ENCODE results near the gene HOMER3. TPM values are rescaled to one million over a fixed set of nuclear protein-coding genes. Genes with fewer than 3 reads are reported as not detected.

HOMER3 gene
- 6.0 and 8.7 TPM in 2 replicates for total RNA-seq (2013; cell fraction: nucleolus; rRNA removed)
- total RNA-seq (2014; rRNA removed) (0.05 and 0.85 TPM in 2 replicates), total RNA-seq (2014; rRNA removed; fragmentation: Illumina TruSeq; extraction: Trizol) (0.18 TPM in 1 of 2 replicates, not detected in the other), total RNA-seq (2021) (0.19 and 0.64 TPM in 2 replicates), polyA plus RNA-seq (2011; rRNA removed) (6.3 and 10.6 TPM in 2 replicates), polyA plus RNA-seq (2014; fragmentation: Illumina TruSeq; extraction: Trizol) (0.24 and 0.38 TPM in 2 replicates), polyA plus RNA-seq (2014; fragmentation: Nextera tagmentation; extraction: Ambion mirVana) (not detected), polyA plus RNA-seq (2014; rRNA removed) (0.70 and 0.73 TPM in 2 replicates), polyA plus RNA-seq (2016; fragmentation: Nextera tagmentation; extraction: Ambion mirVana) (under 1 TPM; 0.35 to 0.36 TPM), polyA minus RNA-seq (2011; rRNA and poly(A)+ RNA removed) (4.8 and 7.7 TPM in 2 replicates), Bru-seq, nascent RNA (percentile 37 among the genes with signal in this experiment), BruChase-seq, experiment 1, labeled RNA remaining after a 6-hour chase (percentile 34 among the genes with signal in this experiment), BruChase-seq, experiment 2, labeled RNA remaining after a 2-hour chase (percentile 37 among the genes with signal in this experiment)
- not detected for polyA plus RNA-seq (2011; ENCODE audit: low read depth)
- polyA plus RNA-seq (2011; cell fraction: cytosol; rRNA removed): 9.0 and 12.3 TPM in 2 replicates
- 21.3 and 22.0 TPM in 2 replicates for polyA plus RNA-seq (2011; cell fraction: nucleus; rRNA removed)
- polyA plus RNA-seq (2012): 0.74 and 0.84 TPM in 2 replicates
- polyA minus RNA-seq (2011; cell fraction: cytosol; rRNA and poly(A)+ RNA removed): 3.0 and 4.7 TPM in 2 replicates
- polyA minus RNA-seq (2011; cell fraction: nucleus; rRNA and poly(A)+ RNA removed): 5.7 and 6.6 TPM in 2 replicates
- long read RNA-seq, experiment 1: 0 reads
- long read RNA-seq, experiment 2, partial matches to known transcripts: 0 of 1 reads
- long read RNA-seq, experiment 2, other reads (novel, unspliced or antisense): 1 of 1 reads

DNA sequence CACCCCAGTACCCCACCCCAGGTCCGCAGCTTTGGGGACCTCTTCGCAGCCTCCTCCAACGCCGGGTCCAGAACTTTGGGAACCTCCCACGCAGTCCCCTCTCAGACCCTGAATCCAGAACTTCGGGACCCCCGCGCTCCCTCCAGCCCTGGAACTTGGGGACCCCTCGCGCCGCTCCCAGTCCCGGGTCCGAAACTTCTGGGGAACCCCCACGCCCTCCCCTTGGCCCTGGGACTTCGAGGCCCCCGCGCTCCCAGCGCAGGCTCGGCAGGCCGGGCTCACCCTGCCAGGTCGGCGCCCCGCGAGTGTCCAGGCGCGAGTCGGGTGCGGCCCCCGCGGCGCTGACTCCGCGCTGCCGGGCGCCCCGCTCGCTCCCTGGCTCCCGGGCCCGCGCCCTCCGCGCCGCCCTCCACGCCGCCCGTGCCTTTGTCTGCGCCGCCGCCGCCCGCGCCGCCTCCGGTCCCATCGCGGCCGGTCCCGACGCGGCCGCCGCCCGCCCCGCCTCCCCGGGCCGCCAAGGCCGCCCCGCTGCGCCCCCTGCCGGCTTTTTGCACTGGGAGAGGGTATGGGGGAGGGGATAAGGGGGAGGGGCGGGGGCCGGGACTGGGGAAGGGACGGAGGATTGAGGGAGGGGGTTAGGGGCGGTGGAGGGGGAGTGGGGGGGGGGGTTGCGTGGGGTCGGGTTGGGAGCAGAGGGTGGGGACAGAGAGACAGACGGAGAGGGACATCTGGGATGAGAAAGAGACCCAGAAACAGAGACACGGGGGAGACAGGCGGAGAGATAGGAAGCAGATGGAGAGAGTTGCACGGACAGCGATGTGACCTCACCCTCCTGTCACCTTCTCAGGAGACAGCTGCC is at the start of gene HOMER3:
Gene HOMER3 (minus strand): TSS at position 449 of the 859 bp plus-strand sequence. CDS start 2,235 bp downstream, outside the sequence.
- ChIA-PET RAD21 (ENCODE audit: unreplicated experiment) (no interaction called here), SMC1A (ENCODE audit: uncharacterized antibody, unreplicated experiment) (no interaction called here), POLR2A (no interaction called here), CTCF (interaction anchor here (0.5 to 2.1 kb wide), 2 partner anchors 46 to 229 kb away, joined by 3 to 6 read pairs; partner anchors contain the start of gene MEF2B)
- H4K20me1 ChIP-seq (ENCODE audit: control insufficient read depth, insufficient read depth): no peaks in the 10 kb centered on the region
- H3K9ac ChIP-seq (ENCODE audit: control insufficient read depth, insufficient read depth, low read length): no peak within 1 kb of the TSS
- no peak within 1 kb of the TSS for H3K27ac ChIP-seq (ENCODE audit: control insufficient read depth, insufficient read depth)
- WGBS (ENCODE audit: insufficient coverage, insufficient replicate concordance, low lambda C conversion rate, missing lambda C conversion rate): 6% methylated on average over 27 of the region's 81 CpGs
- in situ Hi-C loops (cut with MboI) (no loop called here), intact Hi-C loops (cut with micrococcal nuclease; ENCODE audit: unreplicated experiment) (no loop called here)
- DNase-seq (ENCODE audit: low read depth, low spot score): no peak
- no peak for FAIRE-seq
- TF ChIP-seq RAD21 (IDR thresholded peaks at IDR 0.05; ENCODE audit: insufficient read depth, low read depth, low read length) (peak; percentile 53), GABPA (IDR thresholded peaks at IDR 0.05; ENCODE audit: low read depth) (no peak), BACH1 (IDR thresholded peaks at IDR 0.05; ENCODE audit: borderline replicate concordance) (0 out of 2 replicates have a peak, but pooled peaks have one; percentile 13), SMARCA5 (IDR thresholded peaks at IDR 0.05) (peak; percentile 64; the same call in 1 of the 2 replicates), BHLHE40 (IDR thresholded peaks at IDR 0.05; ENCODE audit: borderline replicate concordance in 1 of 2, low read depth in 2 of 2, low read length in 1 of 2) (peak in 1 of 2 experiments; percentile 79; a peak in 2 of 4 replicates), LARP7 (IDR thresholded peaks at IDR 0.05) (peak; percentile 62; the same call in 1 of the 2 replicates), ESRRA (IDR thresholded peaks at IDR 0.05; ENCODE audit: low read length) (no peak), GATAD2B (conservative IDR thresholded peaks at IDR 0.05; ENCODE audit: low read depth) (peak; percentile 53; the same call in 1 of the 2 replicates), SRF (IDR thresholded peaks at IDR 0.05; ENCODE audit: low read depth in 2 of 2, low read length in 2 of 2) (0 out of 4 replicates have a peak, but pooled peaks of 1 of the 2 experiments have one; percentile 32), NR2C2 (IDR thresholded peaks at IDR 0.05; ENCODE audit: borderline replicate concordance, control insufficient read depth, insufficient read length, low read depth) (no peak), CHD2 (IDR thresholded peaks at IDR 0.05; ENCODE audit: borderline replicate concordance, low read depth, low read length) (peak; percentile 66; the same call in 1 of the 2 replicates), EGR1 (IDR thresholded peaks at IDR 0.05; ENCODE audit: borderline replicate concordance in 1 of 2, low read depth in 2 of 2, low read length in 2 of 2) (0 out of 3 replicates have a peak, but pooled peaks of 1 of the 2 experiments have one; percentile 24)
- TF ChIP-seq, protein P1, sequence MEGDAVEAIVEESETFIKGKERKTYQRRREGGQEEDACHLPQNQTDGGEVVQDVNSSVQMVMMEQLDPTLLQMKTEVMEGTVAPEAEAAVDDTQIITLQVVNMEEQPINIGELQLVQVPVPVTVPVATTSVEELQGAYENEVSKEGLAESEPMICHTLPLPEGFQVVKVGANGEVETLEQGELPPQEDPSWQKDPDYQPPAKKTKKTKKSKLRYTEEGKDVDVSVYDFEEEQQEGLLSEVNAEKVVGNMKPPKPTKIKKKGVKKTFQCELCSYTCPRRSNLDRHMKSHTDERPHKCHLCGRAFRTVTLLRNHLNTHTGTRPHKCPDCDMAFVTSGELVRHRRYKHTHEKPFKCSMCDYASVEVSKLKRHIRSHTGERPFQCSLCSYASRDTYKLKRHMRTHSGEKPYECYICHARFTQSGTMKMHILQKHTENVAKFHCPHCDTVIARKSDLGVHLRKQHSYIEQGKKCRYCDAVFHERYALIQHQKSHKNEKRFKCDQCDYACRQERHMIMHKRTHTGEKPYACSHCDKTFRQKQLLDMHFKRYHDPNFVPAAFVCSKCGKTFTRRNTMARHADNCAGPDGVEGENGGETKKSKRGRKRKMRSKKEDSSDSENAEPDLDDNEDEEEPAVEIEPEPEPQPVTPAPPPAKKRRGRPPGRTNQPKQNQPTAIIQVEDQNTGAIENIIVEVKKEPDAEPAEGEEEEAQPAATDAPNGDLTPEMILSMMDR (IDR thresholded peaks at IDR 0.05 in 2 of 3, conservative IDR thresholded peaks at IDR 0.05 in 1 of 3; ENCODE audit: control insufficient read depth in 2 of 3, extremely low read depth in 1 of 3, insufficient read depth in 1 of 3, low read depth in 3 of 3, low read length in 3 of 3): peak in 2 of 3 experiments; percentile 46 to 47; a peak in 3 of 6 replicates
- TF ChIP-seq, protein P2, sequence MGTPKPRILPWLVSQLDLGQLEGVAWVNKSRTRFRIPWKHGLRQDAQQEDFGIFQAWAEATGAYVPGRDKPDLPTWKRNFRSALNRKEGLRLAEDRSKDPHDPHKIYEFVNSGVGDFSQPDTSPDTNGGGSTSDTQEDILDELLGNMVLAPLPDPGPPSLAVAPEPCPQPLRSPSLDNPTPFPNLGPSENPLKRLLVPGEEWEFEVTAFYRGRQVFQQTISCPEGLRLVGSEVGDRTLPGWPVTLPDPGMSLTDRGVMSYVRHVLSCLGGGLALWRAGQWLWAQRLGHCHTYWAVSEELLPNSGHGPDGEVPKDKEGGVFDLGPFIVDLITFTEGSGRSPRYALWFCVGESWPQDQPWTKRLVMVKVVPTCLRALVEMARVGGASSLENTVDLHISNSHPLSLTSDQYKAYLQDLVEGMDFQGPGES (IDR thresholded peaks at IDR 0.05): no peak
- H3K4me1 ChIP-seq (ENCODE audit: control insufficient read depth, insufficient read depth, low read length): no peaks in the 10 kb centered on the region
- no peaks in the 10 kb centered on the region for H3K9me3 ChIP-seq (replicated peaks; ENCODE audit: control insufficient read depth, insufficient read depth, low read length)
- ATAC-seq: peak; percentile 79
- H3K79me2 ChIP-seq (ENCODE audit: control insufficient read depth, insufficient read depth, low read length): no peaks in the 10 kb centered on the region
- H3K36me3 ChIP-seq (ENCODE audit: control insufficient read depth in 2 of 2, insufficient read depth in 2 of 2, low read length in 1 of 2): no peaks in the 10 kb centered on the region
- H3K27me3 ChIP-seq (replicated peaks in 1 of 2; ENCODE audit: control insufficient read depth in 2 of 2, insufficient read depth in 2 of 2, low read length in 1 of 2): peaks cover 1 to 2% of the 10 kb centered on the region in 2 experiments
- no peak within 1 kb of the TSS for H2AFZ ChIP-seq (ENCODE audit: control insufficient read depth, low read depth, low read length)
- BruUV-seq (replicated peaks): no TSS peak
- H3K4me3 ChIP-seq: peak within 1 kb of the TSS; percentile 11; the same call in 1 of the 2 replicates
- peak within 1 kb of the TSS; percentile 81 for H3K4me2 ChIP-seq (ENCODE audit: control insufficient read depth, insufficient read depth)

Data from GM12878 (cell line).